Natural killer cell treated with Interleukin-12 subunit alpha and Interleukin-12 subunit beta and Interleukin-15 and Interleukin-18, amount 100 ng/mL, for 72 hours (primary cell): Measurements from ENCODE around the gene NUDT22. TPM values are rescaled to one million over a fixed set of nuclear protein-coding genes. Genes with fewer than 3 reads are reported as not detected.

Experiments
- ATAC-seq, 2 donors: fragments of 150-1000 bp; cut with Tn5 transposase in 1 of 2; sonication (Bioruptor Pico), chemical (Tn5 transposase) in 1 of 2; 2 replicates each; pipeline ENCODE4 v1.10.0; 2021
- DNase-seq: peaks from one replicate; pipeline ENCODE4 v3.0.0; 2022; ENCODE audit warnings: low spot score
- H3K27ac Mint-ChIP-seq, 2 donors: 1 replicate in 1 of 2; 2 replicates in 1 of 2; pipeline ENCODE4 v1.8.0; 2022; ENCODE audit warnings: mixed read lengths in 2 of 2, mild to moderate bottlenecking in 1 of 2, moderate library complexity in 1 of 2
- H3K27me3 Mint-ChIP-seq, 2 donors: 1 replicate in 1 of 2; 2 replicates in 1 of 2; pipeline ENCODE4 v1.8.0; 2022; ENCODE audit warnings: mixed read lengths in 2 of 2
- H3K36me3 Mint-ChIP-seq: one replicate; pipeline ENCODE4 v1.8.0; 2022; ENCODE audit warnings: mixed read lengths
- H3K4me1 Mint-ChIP-seq, 2 donors: 1 replicate in 1 of 2; 2 replicates in 1 of 2; pipeline ENCODE4 v1.8.0; 2022; ENCODE audit warnings: low read depth in 2 of 2, mixed read lengths in 2 of 2, mild to moderate bottlenecking in 1 of 2
- H3K4me3 Mint-ChIP-seq: one replicate; pipeline ENCODE4 v1.8.0; 2022; ENCODE audit warnings: mixed read lengths
- H3K9me3 Mint-ChIP-seq: 2 replicates; pipeline ENCODE4 v1.8.0; 2022; ENCODE audit warnings: mixed read lengths
- total RNA-seq, 2 donors: library from RNA; stranded (reverse); gene quantifications; one replicate each; pipeline ENCODE4 v1.2.3, GENCODE V29; 2022

Gene NUDT22, protein sequence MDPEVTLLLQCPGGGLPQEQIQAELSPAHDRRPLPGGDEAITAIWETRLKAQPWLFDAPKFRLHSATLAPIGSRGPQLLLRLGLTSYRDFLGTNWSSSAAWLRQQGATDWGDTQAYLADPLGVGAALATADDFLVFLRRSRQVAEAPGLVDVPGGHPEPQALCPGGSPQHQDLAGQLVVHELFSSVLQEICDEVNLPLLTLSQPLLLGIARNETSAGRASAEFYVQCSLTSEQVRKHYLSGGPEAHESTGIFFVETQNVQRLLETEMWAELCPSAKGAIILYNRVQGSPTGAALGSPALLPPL
- total RNA-seq = 100 to 1,000 TPM in 1 of 2 donors, 10 to 100 TPM in 1; 83.6 to 120 TPM

DNA sequence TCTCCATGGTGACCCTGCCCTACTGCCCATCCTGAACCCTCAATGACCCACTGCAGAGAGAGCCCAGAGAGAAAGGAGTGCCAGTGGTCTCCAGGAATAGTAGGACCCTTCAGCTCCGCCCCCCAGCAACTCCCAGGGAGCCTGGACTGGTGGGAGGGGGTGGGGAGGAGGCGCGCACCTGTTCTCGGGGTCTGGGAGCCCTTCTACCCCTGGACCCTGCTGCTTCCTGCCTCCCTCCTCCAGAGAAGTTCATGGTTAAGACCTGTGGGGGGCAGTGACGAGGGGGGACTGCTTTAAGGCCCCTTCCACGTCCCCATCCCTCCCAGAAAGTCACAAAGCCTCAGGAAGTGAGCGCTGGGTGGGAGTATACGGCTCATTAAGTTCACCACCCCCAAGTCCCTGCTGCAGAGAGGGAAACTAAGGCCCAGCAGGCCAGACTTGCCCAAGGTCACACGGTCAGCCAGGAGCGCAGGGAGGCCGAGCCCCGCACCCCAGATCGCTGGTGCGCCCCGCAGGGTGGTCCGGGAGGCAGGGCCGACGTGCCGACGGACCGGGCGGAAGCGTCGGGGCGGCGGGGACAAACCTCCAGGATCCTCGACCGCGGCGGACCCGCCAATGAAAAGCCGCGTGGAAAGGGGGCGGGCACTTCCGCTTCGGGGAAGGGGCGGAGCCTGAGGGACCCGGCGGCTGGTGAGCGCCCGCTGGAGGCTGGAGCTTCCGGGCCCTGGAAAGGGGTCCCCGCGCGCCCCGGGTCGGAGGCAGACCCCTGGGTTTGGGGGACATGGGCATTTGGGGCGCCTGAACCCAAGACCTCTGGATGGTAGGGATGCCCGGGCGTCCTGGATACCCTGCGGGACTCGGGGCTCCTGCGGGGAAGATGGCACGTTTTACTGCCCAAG is at the start of gene NUDT22, which contains the start of gene TRPT1:
Gene NUDT22, plus strand, starts transcription at position 667 of the 899 bp plus-strand sequence. CDS start 379 bp downstream, outside the sequence.
Gene TRPT1, minus strand, starts transcription at position 579 of the 899 bp plus-strand sequence. Its CDS starts 326 bp downstream, at position 253.
- no peaks in the 10 kb centered on the region for H3K9me3 Mint-ChIP-seq
- H3K4me3 Mint-ChIP-seq = peak within 1 kb of the TSS; percentile 84
- H3K4me1 Mint-ChIP-seq = peaks cover 23 to 27% of the 10 kb centered on the region in 2 donors
- peak; percentile 92 for DNase-seq
- no peaks in the 10 kb centered on the region for H3K27me3 Mint-ChIP-seq
- H3K36me3 Mint-ChIP-seq = no peaks in the 10 kb centered on the region
- peak within 1 kb of the TSS; percentile 79 to 90 for H3K27ac Mint-ChIP-seq
- peak; percentile 83 to 87 for ATAC-seq

DNA sequence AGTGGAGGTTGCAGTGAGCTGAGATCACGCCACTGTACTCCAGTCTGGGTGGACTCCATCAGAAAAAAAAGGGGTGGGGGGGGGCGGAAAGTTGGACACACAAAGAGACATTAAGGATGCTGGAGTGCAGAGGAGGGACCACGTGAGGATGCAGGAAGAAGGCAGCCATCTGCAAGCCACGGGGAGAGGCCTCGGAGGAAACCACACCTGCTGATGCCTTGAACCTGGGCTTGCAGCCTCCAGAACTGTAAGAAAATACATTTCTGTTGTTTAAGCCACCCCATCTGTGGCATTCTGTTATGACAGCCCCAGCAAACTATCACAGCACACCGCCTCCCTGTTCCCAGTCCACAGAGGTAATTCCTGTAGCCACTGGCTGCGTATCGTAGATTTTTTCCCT is 49.3 kb upstream of the NUDT22 start:
- Mint-ChIP-seq H3K27me3 (no peaks in the 10 kb centered on the region), H3K4me3 (no peak overlapping the region), H3K4me1 (peaks cover 6 to 11% of the 10 kb centered on the region in 2 donors), H3K36me3 (no peaks in the 10 kb centered on the region), H3K27ac (no peak overlapping the region), H3K9me3 (no peaks in the 10 kb centered on the region)
- no peak for ATAC-seq
- no peak for DNase-seq

- DNase-seq (no peak), ATAC-seq (peak in 1 of 2 donors; percentile 34)
- H3K27me3 Mint-ChIP-seq = no peaks in the 10 kb centered on the region
- H3K4me1 Mint-ChIP-seq = peaks cover 7 to 14% of the 10 kb centered on the region in 2 donors
- no peaks in the 10 kb centered on the region for H3K36me3 Mint-ChIP-seq
- no peak overlapping the region for H3K4me3 Mint-ChIP-seq
- no peak overlapping the region for H3K27ac Mint-ChIP-seq
- H3K9me3 Mint-ChIP-seq = no peaks in the 10 kb centered on the region
Measured at GRCh38 chr11:64178203-64178602, 47.9 kb upstream of the NUDT22 start.

- H3K36me3 Mint-ChIP-seq = no peaks in the 10 kb centered on the region
- no peak overlapping the region for H3K4me3 Mint-ChIP-seq
- ATAC-seq (no peak), DNase-seq (no peak)
- H3K27me3 Mint-ChIP-seq = no peaks in the 10 kb centered on the region
- H3K4me1 Mint-ChIP-seq = peaks cover 16 to 17% of the 10 kb centered on the region in 2 donors
- no peak overlapping the region for H3K27ac Mint-ChIP-seq
- no peaks in the 10 kb centered on the region for H3K9me3 Mint-ChIP-seq
Measured at GRCh38 chr11:64178951-64179639, 47.0 kb upstream of the NUDT22 start.

- Mint-ChIP-seq H3K9me3 (no peaks in the 10 kb centered on the region), H3K4me1 (peaks cover 23 to 26% of the 10 kb centered on the region in 2 donors), H3K27ac (no peak overlapping the region)
Measured at GRCh38 chr11:64180891-64181290, 45.2 kb upstream of the NUDT22 start.

DNA sequence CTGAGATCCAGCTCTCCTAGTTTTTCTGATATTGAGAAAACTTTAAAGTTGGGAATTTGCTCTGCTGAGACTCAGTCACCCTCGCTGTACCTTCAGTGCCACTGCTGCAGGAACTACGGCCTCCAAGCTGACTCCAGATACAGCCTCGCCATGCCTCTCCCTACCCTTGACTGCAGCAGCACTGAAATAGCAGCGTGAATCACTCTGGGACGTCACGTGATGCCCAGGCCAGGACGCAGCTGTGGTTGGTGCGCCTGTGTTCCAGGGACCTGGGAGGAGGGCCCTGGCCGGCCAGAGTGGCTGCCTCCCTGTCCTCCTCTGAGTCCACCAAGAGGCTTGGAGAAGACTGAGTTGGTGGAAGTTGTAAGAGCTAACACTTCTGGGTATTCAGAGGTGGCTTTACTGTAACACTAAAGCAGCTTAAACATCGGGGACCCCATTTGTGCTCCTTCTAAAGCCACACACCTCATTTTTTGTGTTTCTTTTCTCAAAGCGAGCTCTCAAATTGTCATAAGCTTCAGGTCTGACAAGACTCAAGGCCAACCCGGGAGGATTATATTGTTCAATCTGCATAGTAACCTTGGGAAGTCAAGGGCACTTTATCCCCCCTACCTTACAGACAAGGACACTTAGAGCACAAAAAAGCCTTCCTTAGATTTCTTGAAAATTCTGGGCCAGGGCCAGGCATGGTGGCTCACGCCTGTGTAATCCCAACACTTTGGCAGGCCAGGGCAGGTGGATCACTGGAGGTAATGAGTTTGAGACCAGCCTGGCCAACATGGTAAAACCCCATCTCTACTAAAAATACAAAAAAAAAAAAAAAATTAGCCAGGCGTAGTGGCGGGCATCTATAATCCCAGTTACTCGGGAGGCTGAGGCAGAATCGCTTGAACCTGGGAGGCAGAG is 44.3 kb upstream of the NUDT22 start:
- H3K4me1 Mint-ChIP-seq = peaks cover 25 to 26% of the 10 kb centered on the region in 2 donors
- H3K27ac Mint-ChIP-seq = no peak overlapping the region
- no peak overlapping the region for H3K4me3 Mint-ChIP-seq
- no peaks in the 10 kb centered on the region for H3K36me3 Mint-ChIP-seq
- H3K9me3 Mint-ChIP-seq = no peaks in the 10 kb centered on the region
- no peaks in the 10 kb centered on the region for H3K27me3 Mint-ChIP-seq
- ATAC-seq (no peak), DNase-seq (peak; percentile 77)

More at GRCh38 chr11:64180891-64181290, 45.2 kb upstream of the NUDT22 start:
- H3K27me3 Mint-ChIP-seq = no peaks in the 10 kb centered on the region
- no peaks in the 10 kb centered on the region for H3K36me3 Mint-ChIP-seq
- DNase-seq (no peak), ATAC-seq (no peak)
- H3K4me3 Mint-ChIP-seq = no peak overlapping the region

- Mint-ChIP-seq H3K27me3 (no peaks in the 10 kb centered on the region), H3K4me3 (peak overlapping the region; percentile 67), H3K9me3 (no peaks in the 10 kb centered on the region), H3K27ac (peak overlapping the region in 1 of 2 donors; percentile 12), H3K4me1 (peaks cover 19 to 26% of the 10 kb centered on the region in 2 donors), H3K36me3 (no peaks in the 10 kb centered on the region)
- ATAC-seq = no peak
- DNase-seq = no peak
Measured at GRCh38 chr11:64183890-64184289, 42.2 kb upstream of the NUDT22 start.

DNA sequence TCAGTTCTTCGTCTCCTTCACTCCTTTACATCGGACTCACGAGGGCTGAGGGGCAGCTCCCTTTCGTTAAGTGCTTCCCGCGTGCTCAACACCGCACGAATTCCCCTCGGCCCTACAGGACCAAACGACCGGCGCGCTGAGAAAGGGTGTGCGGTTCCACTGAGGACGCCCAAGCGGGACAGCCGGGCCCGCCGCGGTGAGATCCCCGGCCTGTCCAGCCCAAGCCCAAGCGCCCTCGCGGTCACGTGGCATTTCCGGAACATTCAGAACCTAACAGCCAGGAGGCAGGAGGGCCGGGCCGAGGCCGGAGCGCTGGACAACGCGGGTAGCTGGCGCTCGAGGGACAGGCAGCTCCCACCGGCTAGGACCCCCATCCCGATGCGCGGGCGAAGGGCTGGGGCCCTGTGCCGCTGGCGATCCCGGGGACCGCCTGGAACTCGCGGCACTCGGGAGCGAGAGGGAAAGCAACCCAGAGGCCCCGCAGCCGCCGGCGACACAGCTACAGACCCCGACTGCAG is 40.8 kb upstream of the NUDT22 start:
- Mint-ChIP-seq H3K9me3 (no peaks in the 10 kb centered on the region), H3K27ac (no peak overlapping the region), H3K4me3 (peak overlapping the region; percentile 87), H3K36me3 (no peaks in the 10 kb centered on the region), H3K27me3 (no peaks in the 10 kb centered on the region), H3K4me1 (peaks cover 23 to 30% of the 10 kb centered on the region in 2 donors)
- DNase-seq (peak; percentile 86), ATAC-seq (peak; percentile 31 to 37)

DNA sequence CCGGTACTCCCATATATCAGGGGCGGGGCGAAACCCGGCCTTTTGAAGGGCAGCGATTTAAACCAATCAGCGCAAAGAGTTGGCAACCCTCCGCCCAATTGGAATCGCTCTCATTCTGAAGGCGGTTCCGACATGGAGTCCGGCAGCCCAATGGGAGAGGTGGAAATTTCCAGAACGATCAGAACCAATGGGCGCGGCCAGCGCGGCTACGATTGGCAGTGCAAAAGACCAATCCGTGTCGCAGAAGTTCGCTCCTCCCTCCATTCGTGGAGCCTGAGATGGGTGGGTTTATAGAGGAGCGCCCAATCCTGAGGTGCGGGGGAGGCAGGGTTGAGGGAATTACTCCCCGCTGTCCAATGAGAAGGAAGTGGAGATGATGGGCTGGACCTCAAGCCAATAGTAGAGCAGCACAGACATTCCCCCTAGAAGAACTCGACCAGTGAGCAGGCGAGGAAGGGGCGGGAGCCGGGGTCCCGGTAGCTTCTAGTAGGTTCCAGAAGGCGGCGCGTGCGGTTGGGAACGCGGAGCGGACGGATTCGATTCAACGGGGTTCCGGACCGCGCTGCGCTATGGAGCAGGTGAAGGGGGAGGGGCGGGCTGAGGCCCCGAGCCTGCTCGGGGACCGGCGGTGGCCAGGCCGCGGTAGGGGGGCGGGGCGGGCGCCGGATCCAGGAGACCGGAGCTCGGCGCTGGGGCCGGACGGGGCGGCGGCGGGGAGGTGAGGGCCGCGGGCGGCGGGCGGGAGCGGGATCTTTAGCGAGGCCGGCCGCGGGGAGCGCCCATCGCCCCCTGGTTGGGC is 40.2 kb upstream of the NUDT22 start, which contains the start of gene STIP1:
Gene STIP1, plus strand, starts transcription at position 479 of the 799 bp plus-strand sequence. Its CDS starts 91 bp downstream, at position 570.
- ATAC-seq = peak; percentile 93 to 94
- H3K27me3 Mint-ChIP-seq = no peaks in the 10 kb centered on the region
- no peak within 1 kb of the TSS for H3K27ac Mint-ChIP-seq
- no peaks in the 10 kb centered on the region for H3K9me3 Mint-ChIP-seq
- H3K4me3 Mint-ChIP-seq = peak within 1 kb of the TSS; percentile 87
- H3K4me1 Mint-ChIP-seq = peaks cover 23 to 31% of the 10 kb centered on the region in 2 donors
- H3K36me3 Mint-ChIP-seq = no peaks in the 10 kb centered on the region
- peak; percentile 99 for DNase-seq

GRCh38 chr11:64186492-64187165 is 39.4 kb upstream of the NUDT22 start:
- no peaks in the 10 kb centered on the region for H3K9me3 Mint-ChIP-seq
- H3K4me3 Mint-ChIP-seq = no peak overlapping the region
- peaks cover 23 to 27% of the 10 kb centered on the region in 2 donors for H3K4me1 Mint-ChIP-seq
- no peaks in the 10 kb centered on the region for H3K27me3 Mint-ChIP-seq
- no peak for DNase-seq
- H3K27ac Mint-ChIP-seq = no peak overlapping the region
- no peak for ATAC-seq
- H3K36me3 Mint-ChIP-seq = no peaks in the 10 kb centered on the region

- Mint-ChIP-seq H3K4me3 (no peak overlapping the region), H3K27me3 (no peaks in the 10 kb centered on the region), H3K36me3 (peaks cover 28% of the 10 kb centered on the region), H3K27ac (peak overlapping the region in 1 of 2 donors; percentile 21), H3K9me3 (no peaks in the 10 kb centered on the region), H3K4me1 (peaks cover 8 to 34% of the 10 kb centered on the region in 2 donors)
- DNase-seq = no peak
- no peak for ATAC-seq
Measured at GRCh38 chr11:64192434-64192833, 33.6 kb upstream of the NUDT22 start.
